Measurements from ENCODE around the gene PTPRJ. TPM values are rescaled to one million over a fixed set of nuclear protein-coding genes. Genes with fewer than 3 reads are reported as not detected.

PTPRJ gene
- total and polyA plus RNA-seq, 2 experiments from 2014 or later = 4.5 to 9.5 TPM

- 8 to 14% methylated on average over 2 of the region's 2 CpGs for WGBS, 2 experiments (ENCODE audit: low coverage in 1 of 2, low lambda C conversion rate in 2 of 2, missing lambda C conversion rate in 2 of 2)
- Histone ChIP-seq H3F3A (ENCODE audit: insufficient read depth) (peaks cover 5% of the 10 kb centered on the region), H3K4me2 (ENCODE audit: unreplicated experiment) (peak overlapping the region; percentile 43), H2AFZ (no peak overlapping the region), H3K4me3 (no peak overlapping the region), H3K27me3 (replicated peaks; ENCODE audit: insufficient read depth) (no peaks in the 10 kb centered on the region), H4K20me1 (ENCODE audit: insufficient read depth) (no peaks in the 10 kb centered on the region), H3K27ac (peak overlapping the region; percentile 19), H3K4me1 (ENCODE audit: insufficient read depth) (peaks cover 9% of the 10 kb centered on the region), H3K9me2 (ENCODE audit: insufficient read depth) (no peaks in the 10 kb centered on the region), H3K79me2 (ENCODE audit: insufficient read depth) (no peaks in the 10 kb centered on the region), H3K9ac (no peak overlapping the region), H3K36me3 (ENCODE audit: low read depth) (no peaks in the 10 kb centered on the region), H3K9me3 (ENCODE audit: low read depth) (no peaks in the 10 kb centered on the region)
- DNase-seq = peak; percentile 77
- TF ChIP-seq EZH2 (IDR thresholded peaks at IDR 0.05; ENCODE audit: insufficient read depth, poor library complexity, severe bottlenecking) (no peak), EZH2phosphoT487 (IDR thresholded peaks at IDR 0.05; ENCODE audit: insufficient read depth, low read depth) (no peak)
- in situ Hi-C loops (cut with MboI) = no loop called here
Measured at GRCh38 chr11:48193876-48194275, 213.5 kb downstream of the PTPRJ start.

GRCh38 chr11:48207881-48208280, 227.5 kb downstream of the PTPRJ start:
- Histone ChIP-seq H3K4me2 (ENCODE audit: unreplicated experiment) (no peak overlapping the region), H3K4me1 (ENCODE audit: insufficient read depth) (no peaks in the 10 kb centered on the region), H3K27ac (no peak overlapping the region), H3K9me2 (ENCODE audit: insufficient read depth) (no peaks in the 10 kb centered on the region), H3K27me3 (replicated peaks; ENCODE audit: insufficient read depth) (no peaks in the 10 kb centered on the region), H3K79me2 (ENCODE audit: insufficient read depth) (no peaks in the 10 kb centered on the region), H3K9me3 (ENCODE audit: low read depth) (no peaks in the 10 kb centered on the region), H2AFZ (no peak overlapping the region), H3K9ac (no peak overlapping the region), H3F3A (ENCODE audit: insufficient read depth) (no peaks in the 10 kb centered on the region), H3K36me3 (ENCODE audit: low read depth) (no peaks in the 10 kb centered on the region), H3K4me3 (no peak overlapping the region), H4K20me1 (ENCODE audit: insufficient read depth) (no peaks in the 10 kb centered on the region)
- no peak for DNase-seq
- in situ Hi-C loops (cut with MboI) = no loop called here
- 60 to 73% methylated on average over 2 of the region's 2 CpGs for WGBS, 2 experiments (ENCODE audit: low coverage in 1 of 2, low lambda C conversion rate in 2 of 2, missing lambda C conversion rate in 2 of 2)
- no peak for TF ChIP-seq EZH2phosphoT487 (IDR thresholded peaks at IDR 0.05; ENCODE audit: insufficient read depth, low read depth)
- TF ChIP-seq EZH2 (IDR thresholded peaks at IDR 0.05; ENCODE audit: insufficient read depth, poor library complexity, severe bottlenecking) = no peak

GRCh38 chr11:48210052-48210451, 229.7 kb downstream of the PTPRJ start:
- no peaks in the 10 kb centered on the region for H4K20me1 ChIP-seq (ENCODE audit: insufficient read depth)
- H3K4me3 ChIP-seq = no peak overlapping the region
- no peak overlapping the region for H3K9ac ChIP-seq
- no peaks in the 10 kb centered on the region for H3K9me2 ChIP-seq (ENCODE audit: insufficient read depth)
- H2AFZ ChIP-seq = no peak overlapping the region
- WGBS, 2 experiments (ENCODE audit: low coverage in 1 of 2, low lambda C conversion rate in 2 of 2, missing lambda C conversion rate in 2 of 2) = 15 to 18% methylated on average over 7 of the region's 7 CpGs
- no peak overlapping the region for H3K27ac ChIP-seq
- no peaks in the 10 kb centered on the region for H3K79me2 ChIP-seq (ENCODE audit: insufficient read depth)
- peak; percentile 40 for DNase-seq
- no peaks in the 10 kb centered on the region for H3K9me3 ChIP-seq (ENCODE audit: low read depth)
- H3F3A ChIP-seq (ENCODE audit: insufficient read depth) = no peaks in the 10 kb centered on the region
- in situ Hi-C loops (cut with MboI) = no loop called here
- H3K27me3 ChIP-seq (replicated peaks; ENCODE audit: insufficient read depth) = no peaks in the 10 kb centered on the region
- H3K36me3 ChIP-seq (ENCODE audit: low read depth) = no peaks in the 10 kb centered on the region
- no peak overlapping the region for H3K4me2 ChIP-seq (ENCODE audit: unreplicated experiment)
- no peaks in the 10 kb centered on the region for H3K4me1 ChIP-seq (ENCODE audit: insufficient read depth)
- TF ChIP-seq EZH2phosphoT487 (IDR thresholded peaks at IDR 0.05; ENCODE audit: insufficient read depth, low read depth) (no peak), EZH2 (IDR thresholded peaks at IDR 0.05; ENCODE audit: insufficient read depth, poor library complexity, severe bottlenecking) (no peak)

GRCh38 chr11:48216510-48216909, 236.2 kb downstream of the PTPRJ start, which contains the start of gene OR4B1:
OR4B1 (plus strand) TSS chr11:48216810; CDS start chr11:48216810, 0 bp downstream.
- Histone ChIP-seq H2AFZ (no peak within 1 kb of the TSS), H4K20me1 (ENCODE audit: insufficient read depth) (no peaks in the 10 kb centered on the region), H3K79me2 (ENCODE audit: insufficient read depth) (no peaks in the 10 kb centered on the region), H3K4me2 (ENCODE audit: unreplicated experiment) (no peak within 1 kb of the TSS), H3K9ac (no peak within 1 kb of the TSS), H3K27me3 (replicated peaks; ENCODE audit: insufficient read depth) (no peaks in the 10 kb centered on the region; the same call in 1 of the 2 replicates), H3K36me3 (ENCODE audit: low read depth) (no peaks in the 10 kb centered on the region), H3F3A (ENCODE audit: insufficient read depth) (no peaks in the 10 kb centered on the region), H3K9me2 (ENCODE audit: insufficient read depth) (no peaks in the 10 kb centered on the region), H3K27ac (no peak within 1 kb of the TSS), H3K9me3 (ENCODE audit: low read depth) (no peaks in the 10 kb centered on the region), H3K4me3 (no peak within 1 kb of the TSS), H3K4me1 (ENCODE audit: insufficient read depth) (no peaks in the 10 kb centered on the region)
- no peak for DNase-seq
- WGBS, 2 experiments (ENCODE audit: low coverage in 1 of 2, low lambda C conversion rate in 2 of 2, missing lambda C conversion rate in 2 of 2) = 5 to 18% methylated on average over 2 of the region's 2 CpGs
- no peak for TF ChIP-seq EZH2 (IDR thresholded peaks at IDR 0.05; ENCODE audit: insufficient read depth, poor library complexity, severe bottlenecking)
- TF ChIP-seq EZH2phosphoT487 (IDR thresholded peaks at IDR 0.05; ENCODE audit: insufficient read depth, low read depth) = no peak
- in situ Hi-C loops (cut with MboI) = no loop called here

MicroRNAs encoded within 50 kb of the gene (microRNA counts, 767-probe panel; counts per million panel counts)
- microRNA hsa-miR-3161 = 447 counts per million, percentile 86 among the panel's probes with 10 or more counts

Small RNAs within 50 kb of the gene (microRNA-seq; reads per million reads assigned to microRNA genes)
- gene MIR3161 (ENCODE audit: borderline number of aligned reads) = not detected

Small RNAs within 50 kb of the gene (small RNA-seq; reads per million reads assigned to genes)
- gene MIR3161 (ENCODE audit: low read depth, low replicate concordance) = not detected

Other genes with a start within 250 kb of the PTPRJ start
- gene FNBP4, start 213.2 kb upstream of the PTPRJ start, total RNA-seq (2014; rRNA removed; shearing (Covaris generic)) = 33.1 and 42.6 TPM in 2 replicates
- 29.0 and 34.3 TPM in 2 replicates for gene FNBP4, start 213.2 kb upstream of the PTPRJ start, polyA plus RNA-seq (2016; fragmentation: Nextera tagmentation; extraction: Ambion mirVana)
- 21.0 and 23.1 TPM in 2 replicates for gene NUP160, start 132.2 kb upstream of the PTPRJ start, total RNA-seq (2014; rRNA removed; shearing (Covaris generic))
- 18.0 and 19.5 TPM in 2 replicates for gene NUP160, start 132.2 kb upstream of the PTPRJ start, polyA plus RNA-seq (2016; fragmentation: Nextera tagmentation; extraction: Ambion mirVana)
- gene OR4B1, start 236.3 kb downstream of the PTPRJ start, total RNA-seq (2014; rRNA removed; shearing (Covaris generic)) = not detected in 2 replicates
- gene OR4B1, start 236.3 kb downstream of the PTPRJ start, polyA plus RNA-seq (2016; fragmentation: Nextera tagmentation; extraction: Ambion mirVana) = not detected in 2 replicates